Panc1 (cell line): ENCODE measurements around the gene RBMS1. TPM values are rescaled to one million over a fixed set of nuclear protein-coding genes. Genes with fewer than 3 reads are reported as not detected.

Source experiments
- ATAC-seq: fragments of 200-7000 bp; cut with Tn5 transposase; 2 replicates; pipeline ENCODE4 v1.9.1; 2020; ENCODE audit warnings: mild to moderate bottlenecking, moderate library complexity
- BruUV-seq: library from RNA; stranded (reverse); fragments of 400-500 nt; replicated peaks from 2 replicates; lab custom pipeline; 2021; lab: Mats Ljungman, UMichigan
- CTCF ChIA-PET: fragments of 300-600 bp; sonication (Branson Sonifier 250); formaldehyde crosslinking; loops from one replicate; lab custom pipeline; 2022; ENCODE audit warnings: antibody characterized with exemption; lab: Charles Lee
- POLR2A ChIA-PET: fragments of 300-600 bp; sonication (Branson Sonifier 250); formaldehyde crosslinking; loops from one replicate; lab custom pipeline; 2022; ENCODE audit warnings: antibody characterized with exemption; lab: Charles Lee
- DNase-seq: peaks from one replicate; pipeline ENCODE4 v3.0.0-alpha.2; 2010; ENCODE audit warnings: low read depth, low spot score
- H3K27ac ChIP-seq: 2 replicates; pipeline ENCODE4 v1.5.1; 2011; ENCODE audit warnings: mild to moderate bottlenecking, low read length, inconsistent platforms
- H3K27me3 ChIP-seq: fragments of 200-500 bp; sonication (Bioruptor generic); 2 replicates; pipeline ENCODE4 v1.6.0; 2014; ENCODE audit warnings: low read length, inconsistent platforms; ENCODE audit not compliant: control insufficient read depth, insufficient read depth
- H3K36me3 ChIP-seq: fragments of 200-500 bp; sonication (Bioruptor generic); 2 replicates; pipeline ENCODE4 v1.5.1; 2014; ENCODE audit warnings: inconsistent platforms, mild to moderate bottlenecking, low read length, moderate library complexity; ENCODE audit not compliant: control insufficient read depth, insufficient read depth
- H3K4me1 ChIP-seq: 2 replicates; pipeline ENCODE4 v1.5.1; 2011; ENCODE audit warnings: inconsistent platforms, mild to moderate bottlenecking, low read length, moderate library complexity; ENCODE audit not compliant: control insufficient read depth, insufficient read depth
- H3K4me3 ChIP-seq, 2 experiments: 2 replicates each; pipeline ENCODE4 v1.5.1; 2011 to 2012; ENCODE audit warnings: low read depth in 2 of 2, low read length in 2 of 2, mild to moderate bottlenecking in 2 of 2, inconsistent platforms in 1 of 2, moderate library complexity in 1 of 2
- H3K9me3 ChIP-seq: fragments of 200-500 bp; sonication (Bioruptor generic); 2 replicates; pipeline ENCODE4 v1.5.1; 2014; ENCODE audit warnings: low read depth, mild to moderate bottlenecking, inconsistent platforms, low read length, moderate library complexity; ENCODE audit not compliant: control insufficient read depth, insufficient read depth
- CTCF ChIP-seq: fragments of 450-650 bp; IDR thresholded peaks from 2 replicates; pipeline ENCODE4 v1.5.1; 2017; ENCODE audit warnings: mild to moderate bottlenecking
- POLR2AphosphoS5 ChIP-seq: IDR thresholded peaks from 2 replicates; pipeline ENCODE4 v1.6.1; 2012; ENCODE audit warnings: mild to moderate bottlenecking, low read depth, low read length, moderate library complexity
- REST ChIP-seq, 2 experiments: IDR thresholded peaks; 2 replicates each; pipeline ENCODE4 v1.6.1; 2011 to 2012; ENCODE audit warnings: low read depth in 2 of 2, control low read depth in 1 of 2, low read length in 1 of 2, mild to moderate bottlenecking in 1 of 2, moderate library complexity in 1 of 2; ENCODE audit not compliant: insufficient read depth in 1 of 2
- SIN3A ChIP-seq: IDR thresholded peaks from 2 replicates; pipeline ENCODE4 v1.6.1; 2012; ENCODE audit warnings: low read depth, mild to moderate bottlenecking, low read length, moderate library complexity, borderline replicate concordance; ENCODE audit not compliant: insufficient read depth
- TCF7L2 ChIP-seq: IDR thresholded peaks from 2 replicates; pipeline ENCODE4 v1.6.1; 2011; ENCODE audit warnings: mild to moderate bottlenecking, low read depth, low read length, inconsistent platforms
- in situ Hi-C: cut with HindIII; loops from 2 replicates; pipeline ENCODE4 v1.10.0; 2016; ENCODE audit warnings: low sequenced_read_pairs, low pct_unique_long_range_greater_than_20kb
- intact Hi-C: fragments of 100-400 bp; cut with micrococcal nuclease; formaldehyde crosslinking; loops from one replicate; pipeline ENCODE4 v1.10.0; 2022; ENCODE audit not compliant: unreplicated experiment
- total RNA-seq: library from RNA; stranded (reverse); gene quantifications from one replicate; pipeline ENCODE4 v1.2.1, GENCODE V29; 2021; ENCODE audit not compliant: unreplicated experiment

RBMS1 gene
- total RNA-seq, 1 experiment from 2014 or later, result 67.0 TPM

GRCh38 chr2:160515120-160515519, 21.5 kb upstream of the RBMS1 start:
- BruUV-seq, result no TSS peak
- H3K9me3 ChIP-seq, result no peaks in the 10 kb centered on the region
- intact Hi-C loops, result no loop called here
- ChIA-PET CTCF (no interaction called here), POLR2A (no interaction called here)
- in situ Hi-C loops, result no loop called here
- no peaks in the 10 kb centered on the region for H3K4me1 ChIP-seq
- no peaks in the 10 kb centered on the region for H3K27me3 ChIP-seq
- ATAC-seq (no peak), DNase-seq (no peak)
- no peak overlapping the region for H3K4me3 ChIP-seq
- H3K27ac ChIP-seq, result no peak overlapping the region
- H3K36me3 ChIP-seq, result no peaks in the 10 kb centered on the region
- no peak for TF ChIP-seq CTCF
- no peak for TF ChIP-seq POLR2AphosphoS5
- TF ChIP-seq REST (IDR thresholded peaks at IDR 0.05; ENCODE audit: insufficient read depth in 1 of 2, low read depth in 2 of 2, low read length in 1 of 2), result no peak
- no peak for TF ChIP-seq TCF7L2
- TF ChIP-seq SIN3A, result no peak

- ChIA-PET POLR2A (no interaction called here), CTCF (no interaction called here)
- intact Hi-C loops (no loop called here), in situ Hi-C loops (no loop called here)
- Histone ChIP-seq H3K9me3 (no peaks in the 10 kb centered on the region), H3K4me1 (no peaks in the 10 kb centered on the region), H3K4me3 (no peak overlapping the region), H3K27ac (no peak overlapping the region), H3K27me3 (no peaks in the 10 kb centered on the region), H3K36me3 (no peaks in the 10 kb centered on the region)
- no peak for TF ChIP-seq SIN3A
- TF ChIP-seq POLR2AphosphoS5, result no peak
- no peak for TF ChIP-seq TCF7L2
- no peak for TF ChIP-seq CTCF
- TF ChIP-seq REST (IDR thresholded peaks at IDR 0.05; ENCODE audit: insufficient read depth in 1 of 2, low read depth in 2 of 2, low read length in 1 of 2), result no peak
- ATAC-seq, result no peak
- BruUV-seq, result no TSS peak
- no peak for DNase-seq
Observed at GRCh38 chr2:160513120-160513519, 19.5 kb upstream of the RBMS1 start.
